HS-27A (cell line): ENCODE results near the gene HNRNPA2B1.
"Not testable (repeated sequence)": the region's sequence is repeated elsewhere in the genome, so short reads cannot be mapped to it uniquely, and the experiment has no call there.

Source experiments
- DNase-seq: peaks from one replicate; pipeline ENCODE4 v3.0.0-alpha.2; 2012; ENCODE audit warnings: low read depth, missing footprints

HNRNPA2B1 gene

DNA sequence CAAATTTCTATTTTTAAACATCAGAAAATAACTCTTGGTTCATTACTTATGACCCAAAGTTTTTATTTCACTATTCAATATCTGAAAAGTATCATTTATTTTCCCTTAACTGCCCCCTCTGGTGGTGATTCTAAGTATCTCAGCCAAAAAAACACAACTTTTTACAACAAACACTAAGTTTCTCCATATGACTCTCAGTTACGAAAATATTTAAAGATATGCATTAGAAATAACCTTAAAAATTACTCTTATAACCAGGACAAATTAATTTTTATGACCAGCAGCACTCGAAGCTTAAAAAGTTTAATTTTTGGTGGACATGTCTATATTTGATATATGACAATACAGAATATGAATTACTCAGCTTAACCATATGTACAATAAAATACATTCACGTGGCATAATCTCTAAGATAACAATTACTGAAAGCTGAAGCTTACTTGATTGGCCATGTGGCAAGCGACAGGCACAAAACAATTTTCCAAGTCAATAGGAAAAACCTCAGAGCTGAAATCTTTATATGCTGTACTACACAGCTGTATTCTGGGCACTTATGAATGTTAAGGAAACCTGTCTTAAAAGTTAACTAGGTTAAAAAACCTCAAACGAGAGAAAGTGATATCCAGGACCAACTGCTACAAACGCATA, 2.3 kb downstream of the HNRNPA2B1 start:
- DNase-seq: no peak

DNA sequence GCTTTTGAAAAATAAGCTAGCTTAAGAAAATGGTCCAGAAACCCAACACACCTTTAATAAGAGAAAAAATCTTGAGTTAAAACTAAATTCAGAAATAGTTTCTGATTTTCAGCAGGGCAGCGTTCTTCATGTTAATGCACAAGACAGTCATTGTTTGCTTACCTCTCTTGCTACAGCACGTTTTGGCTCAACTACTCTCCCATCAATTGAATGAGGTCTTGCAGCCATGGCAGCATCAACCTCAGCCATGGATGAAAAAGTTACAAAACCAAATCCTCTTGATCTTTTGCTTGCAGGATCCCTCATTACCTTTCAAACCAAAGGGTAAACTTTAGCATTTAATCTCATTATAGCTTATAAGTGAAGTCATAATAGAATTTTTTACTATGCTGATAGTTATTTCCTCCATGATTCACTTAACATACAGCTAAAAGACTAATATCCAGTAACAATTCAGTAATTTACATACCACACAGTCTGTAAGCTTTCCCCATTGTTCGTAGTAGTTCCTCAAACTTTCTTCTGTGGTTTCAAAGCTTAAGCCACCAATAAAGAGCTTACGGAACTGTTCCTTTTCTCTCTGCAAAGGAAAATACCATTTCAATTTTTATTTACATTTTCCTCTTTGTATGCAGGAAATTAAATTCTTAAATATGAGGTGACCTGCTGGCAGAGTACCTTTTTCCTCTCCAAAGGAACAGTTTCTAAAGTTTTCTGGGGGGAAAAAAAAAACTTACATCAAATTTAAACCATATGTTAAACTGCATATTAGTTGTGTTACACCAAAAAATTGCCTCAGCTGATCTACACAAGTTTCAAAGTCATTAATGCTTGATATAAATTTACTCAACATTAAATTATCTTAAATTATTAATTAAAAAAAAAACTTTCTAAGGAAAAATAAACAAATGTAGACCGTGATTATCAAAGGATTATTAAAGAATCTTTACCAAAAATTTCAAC, 3.1 kb downstream of the HNRNPA2B1 start:
- DNase-seq: no peak

GRCh38 chr7:26195867-26196657, 4.5 kb downstream of the HNRNPA2B1 start:
- no peak for DNase-seq

GRCh38 chr7:26195182-26195581, 5.4 kb downstream of the HNRNPA2B1 start:
- no peak for DNase-seq

DNA sequence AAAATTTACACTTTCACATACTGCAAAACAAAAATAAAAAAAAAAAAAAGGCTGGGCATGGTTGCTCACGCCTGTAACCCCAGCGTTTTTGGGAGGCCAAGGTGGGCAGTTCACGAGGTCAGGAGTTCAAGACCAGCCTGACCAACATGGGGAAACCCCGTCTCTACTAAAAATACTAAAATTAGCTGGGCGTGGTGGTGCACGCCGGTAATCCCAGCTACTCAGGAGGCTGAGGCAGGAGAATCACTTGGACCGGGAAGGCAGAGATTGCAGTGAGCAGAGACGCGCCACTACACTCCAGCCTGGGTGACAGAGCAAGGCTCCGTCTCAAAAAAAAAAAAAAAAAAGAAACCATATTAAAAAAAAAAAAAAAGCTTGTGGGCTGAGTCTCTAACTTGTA, 5.8 kb downstream of the HNRNPA2B1 start:
- not testable (repeated sequence) for DNase-seq

DNA sequence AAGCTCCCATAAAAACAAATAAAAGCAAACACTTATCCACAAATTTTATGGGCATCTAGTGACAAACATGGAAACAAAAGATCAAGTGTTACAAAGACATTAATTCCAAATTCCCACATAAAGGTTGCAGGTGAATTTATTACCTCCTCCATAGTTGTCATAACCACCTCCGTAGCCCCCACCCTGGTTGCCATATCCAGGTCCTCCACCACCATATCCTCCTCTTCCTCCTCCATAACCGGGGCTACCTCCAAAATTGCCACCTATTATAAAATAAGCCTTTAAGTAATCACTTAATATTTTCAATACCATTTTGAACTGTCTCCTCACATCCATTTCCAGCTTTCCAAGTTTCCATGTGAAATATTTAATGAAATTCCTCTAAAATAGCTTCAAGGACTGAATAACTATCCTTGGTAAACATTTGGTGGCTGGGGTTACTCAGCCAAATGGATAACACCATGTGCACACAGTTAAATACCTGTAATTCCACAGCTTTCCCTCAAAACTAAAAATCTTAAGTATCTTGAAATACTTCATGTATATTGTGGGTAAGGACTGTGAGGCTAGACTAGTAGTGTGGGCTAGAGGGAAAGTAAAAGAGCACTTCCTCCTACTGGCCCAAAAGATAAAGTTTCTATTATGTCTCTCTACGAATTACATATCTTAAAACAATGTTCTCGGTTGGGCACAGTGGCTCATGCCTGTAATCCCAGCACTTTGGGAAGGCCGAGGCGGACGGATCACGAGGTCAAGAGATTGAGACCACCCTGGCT, 6.9 kb downstream of the HNRNPA2B1 start:
- no peak for DNase-seq

- DNase-seq: no peak
Observed at GRCh38 chr7:26192485-26193087, 8.0 kb downstream of the HNRNPA2B1 start.

DNA sequence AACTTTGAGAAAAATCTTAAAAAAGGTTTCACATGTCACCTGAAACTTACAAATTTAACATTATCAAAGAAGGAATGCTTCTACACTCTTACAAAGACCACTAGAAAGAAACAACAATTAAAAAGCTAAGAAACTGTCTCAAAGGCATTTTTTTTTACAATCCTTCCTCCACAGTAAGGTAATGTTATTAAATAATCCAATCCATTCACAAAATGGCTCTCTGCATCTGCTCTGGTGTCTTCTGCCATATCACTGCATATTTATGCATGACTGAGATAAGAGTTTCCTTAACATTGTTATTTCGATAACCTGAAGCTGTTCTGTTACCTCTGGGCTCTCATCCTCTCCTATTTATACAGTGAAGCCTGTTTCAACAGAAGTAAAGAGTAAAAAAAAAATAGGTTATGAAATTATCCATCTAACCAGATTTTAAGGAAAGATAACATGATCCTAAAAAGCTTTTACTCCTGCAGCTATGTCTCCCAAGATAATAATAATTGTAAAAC, 8.5 kb downstream of the HNRNPA2B1 start:
- no peak for DNase-seq

GRCh38 chr7:26191233-26191973, 9.1 kb downstream of the HNRNPA2B1 start:
- no peak for DNase-seq

DNA sequence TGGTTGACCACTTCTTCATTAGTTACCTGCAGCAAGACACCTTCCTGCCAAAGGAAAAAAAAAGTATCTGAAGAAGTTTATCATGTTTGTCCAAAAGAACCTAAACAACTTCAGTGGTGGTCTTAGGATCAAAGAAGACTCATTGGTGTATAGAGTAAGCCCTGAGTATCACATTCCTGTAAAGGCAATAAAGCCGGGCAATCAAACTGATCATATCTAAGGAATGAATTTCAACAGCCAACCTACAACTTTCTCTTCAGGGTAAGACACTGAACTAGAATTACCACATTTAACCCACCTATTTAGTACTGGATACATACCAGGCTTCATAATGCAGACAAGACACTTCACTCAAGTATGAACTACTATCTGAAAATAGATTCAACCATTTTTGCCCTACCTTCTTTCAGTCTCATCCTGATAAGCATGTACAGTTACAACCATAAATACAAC, 10.1 kb downstream of the HNRNPA2B1 start:
- DNase-seq: no peak

GRCh38 chr7:26189697-26190096, 10.8 kb downstream of the HNRNPA2B1 start:
- DNase-seq: no peak

GRCh38 chr7:26188957-26189541, 11.5 kb downstream of the HNRNPA2B1 start:
- DNase-seq: no peak

DNA sequence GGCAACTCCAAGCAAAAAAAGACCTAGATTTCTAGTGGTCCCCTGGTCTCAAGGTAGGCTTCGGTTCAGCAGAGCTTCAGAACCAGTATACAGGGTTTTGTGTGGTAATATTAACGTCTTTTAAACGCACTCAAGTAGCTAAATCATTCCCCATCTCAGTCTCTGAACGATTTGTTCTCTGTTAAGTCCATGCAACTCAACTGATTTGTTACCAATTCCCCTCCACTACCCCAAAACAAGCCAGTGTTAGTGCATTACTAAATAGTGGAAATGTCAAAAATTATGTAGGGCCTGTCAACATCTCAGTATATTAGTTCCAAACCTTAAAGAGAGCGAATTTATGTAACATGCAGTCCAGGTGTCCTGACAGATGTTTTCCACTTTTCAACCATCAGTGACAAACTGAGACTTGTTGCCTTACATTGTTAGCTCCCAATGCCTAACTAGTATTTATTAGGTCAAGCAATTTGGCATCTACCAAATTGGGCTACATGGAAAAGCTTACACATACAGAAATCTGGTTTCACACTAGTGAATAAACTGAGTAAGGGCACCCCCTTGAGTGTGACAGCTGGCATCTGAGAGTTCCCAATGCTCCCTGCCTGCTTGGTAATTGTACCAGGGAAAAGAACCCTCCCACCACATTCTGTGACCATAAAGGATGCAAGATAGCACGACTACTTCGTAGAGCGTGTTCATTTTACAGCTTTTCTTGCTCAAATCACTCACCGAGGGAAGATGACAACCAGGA, 12.2 kb downstream of the HNRNPA2B1 start:
- no peak for DNase-seq

GRCh38 chr7:26187380-26188205, 13.0 kb downstream of the HNRNPA2B1 start:
- DNase-seq: no peak

DNA sequence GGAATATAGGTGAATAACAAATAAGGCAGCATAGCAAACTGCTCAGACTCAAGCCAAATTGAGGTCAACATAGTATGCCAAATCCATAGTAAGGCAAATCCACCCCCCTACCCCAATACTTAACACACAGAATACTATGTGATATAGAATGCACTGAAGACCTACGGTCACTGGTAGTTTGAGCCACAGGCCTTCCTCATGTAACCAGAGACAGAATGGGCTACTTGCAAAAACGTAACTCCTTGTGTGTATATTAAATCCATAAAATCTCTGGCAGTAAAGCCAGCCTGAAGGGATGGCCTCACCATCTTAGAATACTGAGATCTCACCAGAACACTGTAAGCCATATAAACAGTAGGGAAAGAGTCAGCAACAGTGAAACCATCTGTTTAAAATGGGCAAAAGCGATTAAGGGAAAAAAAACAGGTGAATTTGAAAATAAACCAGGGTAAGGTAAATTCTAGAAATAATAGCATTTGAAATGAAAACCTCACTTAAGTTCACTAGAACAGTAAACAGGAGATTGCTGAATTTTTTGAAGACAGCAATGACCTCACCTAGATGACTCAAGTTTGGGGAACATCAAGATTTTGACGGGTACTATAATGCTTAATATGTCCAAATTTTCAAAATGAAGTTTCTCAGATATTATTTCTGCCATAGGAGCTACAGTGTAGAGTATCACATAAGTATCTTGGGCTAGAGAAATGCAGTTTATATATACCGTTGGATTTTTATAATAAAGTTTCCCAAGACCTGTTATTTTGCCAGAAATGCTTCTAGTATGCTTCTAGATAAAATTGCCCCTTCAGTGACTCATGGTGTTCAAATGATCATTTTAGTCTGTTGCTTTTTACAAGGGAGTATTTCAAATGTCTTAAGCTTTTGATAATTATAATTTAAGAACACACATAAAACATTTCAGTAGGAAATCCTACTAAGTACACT, 13.9 kb downstream of the HNRNPA2B1 start:
- DNase-seq: no peak

- DNase-seq: no peak
Observed at GRCh38 chr7:26185844-26186180, 14.7 kb downstream of the HNRNPA2B1 start.
